Caco-2 (cell line): Measurements from ENCODE around the gene PRR16. TPM values are rescaled to one million over a fixed set of nuclear protein-coding genes. Genes with fewer than 3 reads are reported as not detected.

Source experiments
- BruUV-seq: library from RNA; stranded (reverse); fragments of 400-500 nt; replicated peaks from 2 replicates; lab custom pipeline; 2021; lab: Mats Ljungman, UMichigan
- CTCF ChIA-PET: fragments of 300-600 bp; sonication (Branson Sonifier 250); formaldehyde crosslinking; loops from one replicate; lab custom pipeline; 2022; ENCODE audit warnings: antibody characterized with exemption; lab: Charles Lee
- POLR2A ChIA-PET: fragments of 300-600 bp; sonication (Branson Sonifier 250); formaldehyde crosslinking; loops from one replicate; lab custom pipeline; 2022; ENCODE audit warnings: antibody characterized with exemption; lab: Charles Lee
- DNase-seq, 2 experiments: peaks; one replicate each; pipeline versions ENCODE4 v3.0.0 to v3.0.0-alpha.2; 2020 to 2022
- H3K27me3 ChIP-seq: replicated peaks from 2 replicates; pipeline ENCODE4 v1.6.0; 2011; ENCODE audit warnings: low read length; ENCODE audit not compliant: control insufficient read depth, insufficient read depth
- H3K36me3 ChIP-seq: 2 replicates; pipeline ENCODE4 v1.5.1; 2011; ENCODE audit warnings: low read length; ENCODE audit not compliant: control insufficient read depth, insufficient read depth
- H3K4me1 ChIP-seq: fragments of 250-450 bp; sonication (Bioruptor Pico); 2 replicates; pipeline ENCODE4 v1.5.1; 2020; ENCODE audit warnings: mild to moderate bottlenecking
- H3K4me3 ChIP-seq: 2 replicates; pipeline ENCODE4 v1.5.1; 2011; ENCODE audit warnings: low read depth, mild to moderate bottlenecking, control low read depth, low read length
- H3K9me3 ChIP-seq: fragments of 250-450 bp; sonication (Bioruptor Pico); 2 replicates; pipeline ENCODE4 v1.5.1; 2020; ENCODE audit warnings: mild to moderate bottlenecking, moderate library complexity
- H3K27ac Mint-ChIP-seq: one replicate; pipeline ENCODE4 v1.8.0; 2022; ENCODE audit warnings: mixed read lengths; ENCODE audit not compliant: unreplicated experiment
- H3K27me3 Mint-ChIP-seq: one replicate; pipeline ENCODE4 v1.8.0; 2022; ENCODE audit warnings: mixed read lengths; ENCODE audit not compliant: insufficient read depth, unreplicated experiment
- H3K36me3 Mint-ChIP-seq: one replicate; pipeline ENCODE4 v1.8.0; 2022; ENCODE audit warnings: mild to moderate bottlenecking, mixed read lengths; ENCODE audit not compliant: insufficient read depth, unreplicated experiment
- H3K4me1 Mint-ChIP-seq: one replicate; pipeline ENCODE4 v1.8.0; 2022; ENCODE audit warnings: low read depth, mixed read lengths; ENCODE audit not compliant: unreplicated experiment
- H3K4me3 Mint-ChIP-seq: one replicate; pipeline ENCODE4 v1.8.0; 2022; ENCODE audit warnings: mild to moderate bottlenecking, moderate library complexity, mixed read lengths; ENCODE audit not compliant: unreplicated experiment
- H3K9me3 Mint-ChIP-seq: one replicate; pipeline ENCODE4 v1.8.0; 2022; ENCODE audit warnings: mixed read lengths; ENCODE audit not compliant: unreplicated experiment
- intact Hi-C: fragments of 100-400 bp; cut with micrococcal nuclease; formaldehyde crosslinking; loops from one replicate; pipeline ENCODE4 v1.10.0; 2022; ENCODE audit not compliant: unreplicated experiment
- total RNA-seq: library from RNA; stranded (reverse); gene quantifications from 2 replicates; pipeline ENCODE4 v1.2.3, GENCODE V29; 2022
- TF ChIP-seq, protein P1 (sequence below), 2 experiments: fragments of 200-600 bp in 1 of 2; IDR thresholded peaks; 1 replicate in 1 of 2; 2 replicates in 1 of 2; pipeline versions ENCODE4 v1.5.1 to v1.8.0; 2011 to 2022; ENCODE audit warnings: antibody characterized with exemption in 1 of 2, control low read depth in 1 of 2, inconsistent platforms in 1 of 2, low read depth in 1 of 2, low read length in 1 of 2, mild to moderate bottlenecking in 1 of 2, moderate library complexity in 1 of 2; ENCODE audit not compliant: insufficient read depth in 1 of 2, severe bottlenecking in 1 of 2, unreplicated experiment in 1 of 2

PRR16 gene
- total RNA-seq, 1 experiment from 2014 or later, result not detected

DNA sequence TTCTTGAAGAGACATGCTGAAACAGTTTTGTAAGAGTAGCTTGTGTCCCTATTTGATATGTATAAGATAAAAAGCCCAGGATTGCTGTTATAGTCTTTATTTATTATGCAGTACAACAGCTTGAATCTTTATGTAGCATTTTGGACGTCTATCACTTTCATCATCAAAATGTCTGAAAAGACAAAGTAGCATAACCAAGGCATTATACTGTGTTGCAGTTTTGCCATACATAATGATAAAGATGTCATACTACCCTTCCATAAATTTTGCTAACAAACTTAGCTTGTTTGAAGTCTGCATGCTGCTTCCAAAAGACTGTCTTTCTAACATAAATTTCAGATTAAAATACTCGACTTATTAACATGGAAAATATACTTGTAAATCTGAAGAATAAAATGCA is 127.8 kb downstream of the PRR16 start:
- no peak for DNase-seq
- Histone ChIP-seq H3K27me3 (no peaks in the 10 kb centered on the region), H3K36me3 (no peaks in the 10 kb centered on the region), H3K9me3 (no peaks in the 10 kb centered on the region), H3K4me1 (no peaks in the 10 kb centered on the region), H3K4me3 (no peak overlapping the region)
- BruUV-seq, result no TSS peak
- ChIA-PET POLR2A (no interaction called here), CTCF (no interaction called here)
- no peak overlapping the region for H3K27ac Mint-ChIP-seq
- H3K9me3 Mint-ChIP-seq, result no peaks in the 10 kb centered on the region
- no peaks in the 10 kb centered on the region for H3K4me1 Mint-ChIP-seq
- no peaks in the 10 kb centered on the region for H3K27me3 Mint-ChIP-seq
- H3K36me3 Mint-ChIP-seq, result no peaks in the 10 kb centered on the region
- intact Hi-C loops, result no loop called here
- no peak overlapping the region for H3K4me3 Mint-ChIP-seq
- TF ChIP-seq, protein P1, sequence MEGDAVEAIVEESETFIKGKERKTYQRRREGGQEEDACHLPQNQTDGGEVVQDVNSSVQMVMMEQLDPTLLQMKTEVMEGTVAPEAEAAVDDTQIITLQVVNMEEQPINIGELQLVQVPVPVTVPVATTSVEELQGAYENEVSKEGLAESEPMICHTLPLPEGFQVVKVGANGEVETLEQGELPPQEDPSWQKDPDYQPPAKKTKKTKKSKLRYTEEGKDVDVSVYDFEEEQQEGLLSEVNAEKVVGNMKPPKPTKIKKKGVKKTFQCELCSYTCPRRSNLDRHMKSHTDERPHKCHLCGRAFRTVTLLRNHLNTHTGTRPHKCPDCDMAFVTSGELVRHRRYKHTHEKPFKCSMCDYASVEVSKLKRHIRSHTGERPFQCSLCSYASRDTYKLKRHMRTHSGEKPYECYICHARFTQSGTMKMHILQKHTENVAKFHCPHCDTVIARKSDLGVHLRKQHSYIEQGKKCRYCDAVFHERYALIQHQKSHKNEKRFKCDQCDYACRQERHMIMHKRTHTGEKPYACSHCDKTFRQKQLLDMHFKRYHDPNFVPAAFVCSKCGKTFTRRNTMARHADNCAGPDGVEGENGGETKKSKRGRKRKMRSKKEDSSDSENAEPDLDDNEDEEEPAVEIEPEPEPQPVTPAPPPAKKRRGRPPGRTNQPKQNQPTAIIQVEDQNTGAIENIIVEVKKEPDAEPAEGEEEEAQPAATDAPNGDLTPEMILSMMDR (IDR thresholded peaks at IDR 0.05; ENCODE audit: insufficient read depth in 1 of 2, low read depth in 1 of 2, low read length in 1 of 2, severe bottlenecking in 1 of 2, unreplicated experiment in 1 of 2), result no peak

DNA sequence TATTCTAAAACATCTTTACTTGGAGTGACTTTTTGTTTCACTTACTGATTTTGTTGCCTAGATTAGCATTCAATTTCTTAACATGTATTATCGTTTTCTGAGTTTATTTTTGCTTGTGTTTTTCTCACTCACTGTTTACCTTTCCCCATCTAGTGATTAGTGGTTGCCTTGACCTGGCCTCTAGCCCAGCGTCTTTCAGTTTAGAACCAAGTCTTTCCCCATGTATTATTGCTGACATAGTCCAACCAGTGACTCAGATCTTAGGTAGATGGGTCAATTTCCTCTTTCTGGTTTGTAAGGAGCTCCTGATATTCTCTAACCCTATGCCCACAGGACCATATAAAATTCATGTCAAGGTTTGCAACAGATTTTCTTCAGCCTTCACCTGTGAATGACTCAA is 135.5 kb downstream of the PRR16 start:
- DNase-seq, result no peak
- H3K4me3 Mint-ChIP-seq, result no peak overlapping the region

DNA sequence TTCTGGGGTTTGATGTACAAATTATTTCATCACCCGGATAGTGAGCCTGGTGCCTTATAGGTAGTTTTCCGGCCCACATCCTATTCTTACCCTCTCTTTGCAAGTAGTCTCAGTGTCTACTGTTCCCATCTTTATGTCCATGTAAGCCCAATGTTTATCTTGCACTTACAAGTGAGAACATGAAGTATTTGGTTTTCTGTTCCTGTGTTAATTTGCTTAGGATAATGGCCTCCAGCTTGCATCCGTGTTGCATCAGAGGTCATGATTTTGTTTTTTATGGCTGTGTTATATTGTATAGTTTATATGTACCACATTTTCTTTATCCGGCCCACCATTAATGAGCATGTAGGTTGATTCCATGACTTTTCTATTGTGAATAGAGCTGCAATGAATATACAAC is 136.5 kb downstream of the PRR16 start:
- no peak overlapping the region for H3K4me3 Mint-ChIP-seq
- no peak for DNase-seq
- no TSS peak for BruUV-seq
- H3K4me1 ChIP-seq, result no peaks in the 10 kb centered on the region
- H3K36me3 Mint-ChIP-seq, result no peaks in the 10 kb centered on the region
- no peaks in the 10 kb centered on the region for H3K27me3 Mint-ChIP-seq
- H3K36me3 ChIP-seq, result no peaks in the 10 kb centered on the region
- POLR2A ChIA-PET, result no interaction called here
- no peaks in the 10 kb centered on the region for H3K9me3 ChIP-seq
- intact Hi-C loops, result no loop called here
- CTCF ChIA-PET, result no interaction called here
- no peak overlapping the region for H3K27ac Mint-ChIP-seq
- TF ChIP-seq, protein P1 (IDR thresholded peaks at IDR 0.05; ENCODE audit: insufficient read depth in 1 of 2, low read depth in 1 of 2, low read length in 1 of 2, severe bottlenecking in 1 of 2, unreplicated experiment in 1 of 2), result no peak
- no peaks in the 10 kb centered on the region for H3K9me3 Mint-ChIP-seq
- H3K27me3 ChIP-seq, result no peaks in the 10 kb centered on the region
- no peaks in the 10 kb centered on the region for H3K4me1 Mint-ChIP-seq
- no peak overlapping the region for H3K4me3 ChIP-seq

More for the DNA sequence above, 135.5 kb downstream of the PRR16 start:
- intact Hi-C loops, result no loop called here
- Mint-ChIP-seq H3K4me1 (no peaks in the 10 kb centered on the region), H3K36me3 (no peaks in the 10 kb centered on the region), H3K27me3 (no peaks in the 10 kb centered on the region), H3K9me3 (no peaks in the 10 kb centered on the region), H3K27ac (no peak overlapping the region)
- no peak overlapping the region for H3K4me3 ChIP-seq
- TF ChIP-seq, protein P1 (IDR thresholded peaks at IDR 0.05; ENCODE audit: insufficient read depth in 1 of 2, low read depth in 1 of 2, low read length in 1 of 2, severe bottlenecking in 1 of 2, unreplicated experiment in 1 of 2), result no peak
- POLR2A ChIA-PET, result no interaction called here
- no TSS peak for BruUV-seq
- no peaks in the 10 kb centered on the region for H3K27me3 ChIP-seq
- CTCF ChIA-PET, result no interaction called here
- H3K4me1 ChIP-seq, result no peaks in the 10 kb centered on the region
- H3K9me3 ChIP-seq, result no peaks in the 10 kb centered on the region
- H3K36me3 ChIP-seq, result no peaks in the 10 kb centered on the region
